GM18519 (cell line): Measurements from ENCODE around the gene LHCGR.
"Not testable (repeated sequence)": the region's sequence is repeated elsewhere in the genome, so short reads cannot be mapped to it uniquely, and the experiment has no call there.

Source experiments
- ATAC-seq: cut with Tn5 transposase; IDR thresholded peaks from one replicate; pipeline ENCODE4 v1.9.1; 2021; ENCODE audit warnings: mild to moderate bottlenecking, moderate library complexity; ENCODE audit not compliant: unreplicated experiment, low FRiP score

The LHCGR gene

DNA sequence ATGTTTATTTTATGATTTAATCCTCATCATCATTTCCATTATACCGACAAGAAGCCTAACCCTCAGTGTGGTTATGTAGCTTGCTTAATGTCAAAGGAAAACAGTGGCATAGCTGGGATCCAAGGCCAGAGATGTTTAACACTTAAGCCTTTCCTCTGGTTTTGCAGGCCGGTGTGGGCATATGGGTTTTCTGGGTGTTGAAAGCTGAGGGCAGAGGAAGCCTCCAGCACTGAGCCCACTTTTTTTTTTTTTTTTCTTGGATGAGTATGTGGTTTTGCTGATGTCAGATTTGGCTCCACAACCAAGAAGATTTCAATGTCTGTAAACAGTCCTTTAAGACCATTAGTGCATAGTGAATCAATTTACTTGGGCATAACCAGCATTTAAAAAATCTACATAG lies 41.3 kb downstream of the LHCGR start:
- ATAC-seq = no peak

DNA sequence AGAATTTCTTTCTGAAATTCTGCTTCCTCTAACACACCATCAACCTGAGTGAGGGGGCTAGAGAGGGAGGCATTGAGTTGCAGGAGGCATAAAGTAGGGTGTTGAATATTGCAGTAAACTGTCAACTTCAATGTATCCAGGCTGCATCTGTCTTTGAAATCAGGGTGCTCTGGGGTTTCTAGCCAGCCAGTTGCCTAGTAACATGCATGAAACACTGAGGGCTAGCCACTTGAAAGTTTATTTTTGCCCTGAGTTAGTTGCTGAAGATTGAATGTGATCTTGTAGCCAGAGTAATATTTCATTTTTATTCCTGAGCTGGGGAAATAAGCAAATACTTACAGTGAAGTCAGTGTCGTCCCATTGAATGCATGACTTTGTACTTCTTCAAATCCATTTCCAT lies 41.9 kb downstream of the LHCGR start:
- ATAC-seq = no peak

DNA sequence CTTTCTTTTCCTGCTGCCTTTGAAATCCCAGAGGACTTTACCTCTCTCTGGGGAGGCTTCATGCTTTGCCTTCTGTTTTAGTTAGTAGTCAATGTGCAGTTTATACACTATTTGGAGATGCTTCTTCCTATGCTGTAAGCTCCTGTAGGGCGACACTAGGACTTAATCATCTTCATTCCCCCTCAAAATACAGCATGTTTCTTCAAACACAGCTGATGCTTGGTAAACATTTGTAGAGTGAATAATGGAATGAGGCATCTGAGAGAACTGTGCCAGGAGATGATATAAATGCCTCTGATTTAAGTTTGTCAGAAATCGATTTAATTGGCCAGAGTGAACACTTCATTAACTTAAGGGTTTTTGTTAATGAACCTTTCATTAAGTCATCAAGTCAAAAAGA lies 43.4 kb downstream of the LHCGR start:
- ATAC-seq = no peak

DNA sequence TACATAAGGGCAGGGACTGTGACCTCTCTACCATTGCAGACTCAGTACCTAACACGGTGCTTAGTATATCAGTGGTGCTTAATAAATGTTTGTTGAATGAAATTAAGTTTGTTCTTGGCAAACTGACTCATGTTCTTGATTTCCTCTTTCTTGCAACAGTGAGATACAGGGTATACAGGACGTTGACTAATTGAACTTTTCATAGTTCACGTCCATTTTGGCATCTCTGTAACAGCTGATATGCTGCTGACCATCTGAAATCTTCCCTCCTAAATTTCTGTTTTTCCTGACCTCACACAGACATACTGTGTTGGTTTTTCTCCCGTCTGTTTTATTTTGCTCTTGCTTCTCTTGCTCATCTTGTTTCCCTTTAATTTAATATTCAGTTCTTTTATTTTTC lies 44.2 kb downstream of the LHCGR start:
- no peak for ATAC-seq

DNA sequence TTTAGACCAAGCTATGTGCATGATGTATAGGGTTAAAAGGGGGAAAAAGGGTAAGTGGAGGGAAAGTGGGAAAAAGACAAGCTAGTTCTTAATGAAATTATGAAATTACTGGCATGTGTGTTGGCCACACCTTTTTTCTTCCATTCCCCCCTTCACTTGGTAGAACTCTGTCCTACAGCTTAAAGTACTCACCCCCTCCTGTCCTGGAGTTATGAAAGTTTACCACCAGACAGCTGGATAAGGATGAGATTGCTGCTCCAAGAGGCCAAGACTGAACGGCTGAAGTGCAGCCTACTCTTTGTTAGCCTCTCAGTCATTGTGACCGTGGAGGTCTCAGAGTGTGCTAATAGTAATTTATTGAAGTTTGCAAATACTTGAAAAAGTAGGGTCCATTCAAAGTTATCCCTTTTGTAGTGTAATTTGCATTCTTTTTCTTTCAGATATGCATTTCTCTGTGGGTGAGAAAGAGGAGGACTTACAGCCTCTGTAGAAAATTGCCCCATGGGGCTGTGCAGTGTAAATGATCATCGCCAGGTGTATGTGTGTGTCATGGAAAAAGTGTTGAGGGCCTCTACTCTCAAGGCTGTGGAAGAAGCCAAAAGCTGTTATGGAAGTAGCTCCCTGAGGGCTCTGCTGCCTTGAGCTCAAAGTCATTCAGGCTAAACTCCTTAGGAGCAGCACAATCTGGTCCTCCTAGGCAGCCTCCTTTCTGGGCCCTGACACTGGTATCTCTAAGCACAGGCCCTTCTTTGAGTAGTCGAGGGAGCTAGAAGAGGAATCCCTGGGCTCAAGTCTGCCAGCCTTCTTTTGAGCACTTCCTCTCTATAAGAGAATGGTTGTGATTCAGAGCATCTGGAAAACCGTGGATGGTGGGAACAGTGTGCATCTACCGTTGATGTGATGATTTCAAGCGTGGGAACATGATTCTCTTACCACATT lies 46.2 kb downstream of the LHCGR start:
- ATAC-seq = no peak

DNA sequence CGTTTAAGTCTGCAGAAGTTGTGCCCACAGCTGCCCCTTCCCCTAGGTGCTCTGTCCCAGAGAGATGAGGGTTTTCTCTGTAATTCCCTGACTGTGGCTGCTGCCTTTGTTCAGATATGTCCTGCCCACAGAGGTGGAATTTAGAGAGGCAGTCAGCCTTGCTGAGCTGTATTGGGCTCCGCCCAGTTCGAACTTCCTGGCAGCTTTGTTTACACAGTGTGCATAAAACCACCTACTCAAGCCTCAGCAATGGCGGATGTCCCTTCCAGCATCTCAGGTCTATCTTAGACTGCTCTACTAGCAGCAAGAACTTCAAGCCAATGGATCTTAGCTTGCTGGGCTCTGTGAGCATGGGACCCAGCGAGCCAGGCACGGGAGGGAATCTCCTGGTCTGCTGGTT lies 48.1 kb downstream of the LHCGR start:
- ATAC-seq = no peak

DNA sequence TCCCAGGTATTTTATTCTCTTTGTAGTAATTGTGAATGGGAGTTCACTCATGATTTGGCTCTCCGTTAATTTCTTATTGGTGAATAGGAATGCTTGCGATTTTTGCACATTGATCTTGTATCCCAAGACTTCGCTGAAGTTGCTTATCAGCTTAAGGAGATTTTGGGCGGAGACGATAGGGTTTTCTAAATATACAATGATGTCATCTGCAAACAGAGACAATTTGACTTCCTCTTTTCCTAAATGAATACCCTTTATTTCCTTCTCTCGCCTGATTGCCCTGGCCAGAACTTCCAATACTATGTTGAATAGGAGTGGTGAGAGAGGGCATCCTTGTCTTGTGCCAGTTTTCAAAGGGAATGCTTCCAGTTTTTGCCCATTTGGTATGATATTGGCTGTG lies 51.9 kb downstream of the LHCGR start:
- not testable (repeated sequence) for ATAC-seq

DNA sequence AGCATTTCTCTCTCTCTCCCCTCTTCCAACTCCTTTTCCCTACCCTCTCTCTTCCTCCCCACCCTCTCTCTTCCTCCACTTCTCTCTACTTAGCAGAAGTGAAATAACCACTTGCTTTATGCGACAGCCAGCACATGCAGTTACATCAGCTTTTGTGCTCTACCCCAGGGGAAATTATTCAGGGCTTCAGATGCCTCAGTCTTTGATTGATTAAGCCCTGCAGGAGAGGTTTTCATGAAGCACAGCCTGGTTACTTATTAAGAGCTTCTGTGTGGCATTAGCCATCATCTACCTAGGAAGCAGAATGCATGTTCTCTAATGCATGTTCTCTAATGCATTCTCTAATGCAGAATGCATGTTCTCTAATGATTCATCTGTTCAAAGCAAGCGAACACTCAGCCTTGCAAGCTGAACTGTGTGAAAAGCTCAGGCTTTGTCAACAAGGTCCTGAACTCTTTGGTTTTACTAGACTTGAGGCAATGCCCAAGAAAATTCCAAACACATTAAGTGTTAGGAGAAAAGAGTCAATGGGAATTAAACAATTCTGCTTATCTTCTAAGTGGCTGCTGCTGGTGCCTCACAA lies 56.1 kb downstream of the LHCGR start:
- ATAC-seq = no peak

DNA sequence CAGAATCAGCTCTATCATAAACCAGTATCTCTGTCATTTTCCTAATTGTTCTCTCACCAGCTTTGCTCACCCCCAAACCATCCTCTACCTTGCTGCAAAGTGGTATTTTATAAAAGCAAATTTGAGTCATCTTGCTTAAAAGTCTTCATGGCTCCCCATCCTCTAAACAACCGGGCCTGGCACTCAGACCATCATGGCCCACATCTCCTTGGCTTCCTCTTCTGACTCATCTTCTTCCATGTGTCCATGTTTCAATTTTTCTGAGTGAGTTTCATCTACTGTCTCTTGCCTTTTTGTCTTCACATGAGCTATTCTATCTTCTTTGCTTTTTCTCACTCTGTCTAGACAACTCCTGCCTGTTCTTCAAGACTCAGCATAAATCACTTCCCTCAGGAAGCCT lies 58.6 kb downstream of the LHCGR start:
- no peak for ATAC-seq

DNA sequence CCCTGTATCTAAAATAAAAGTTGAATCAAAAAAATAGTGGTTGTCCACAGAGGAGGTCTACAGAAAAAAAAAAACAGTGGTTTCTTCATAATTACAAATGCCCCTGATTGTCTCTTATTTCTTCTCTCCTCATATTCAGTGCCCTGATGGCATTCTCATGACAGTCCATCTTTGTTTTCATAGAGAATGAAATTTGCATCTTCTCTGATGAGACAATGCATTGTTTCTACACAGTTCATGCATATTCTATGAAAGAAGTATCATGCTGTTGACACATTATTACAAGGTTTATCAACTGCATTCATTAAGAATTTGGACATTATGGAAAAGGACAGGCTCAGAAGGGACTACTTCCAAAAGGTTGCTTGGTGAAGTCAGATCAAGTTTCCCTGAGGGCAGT lies 59.5 kb downstream of the LHCGR start:
- ATAC-seq = no peak

DNA sequence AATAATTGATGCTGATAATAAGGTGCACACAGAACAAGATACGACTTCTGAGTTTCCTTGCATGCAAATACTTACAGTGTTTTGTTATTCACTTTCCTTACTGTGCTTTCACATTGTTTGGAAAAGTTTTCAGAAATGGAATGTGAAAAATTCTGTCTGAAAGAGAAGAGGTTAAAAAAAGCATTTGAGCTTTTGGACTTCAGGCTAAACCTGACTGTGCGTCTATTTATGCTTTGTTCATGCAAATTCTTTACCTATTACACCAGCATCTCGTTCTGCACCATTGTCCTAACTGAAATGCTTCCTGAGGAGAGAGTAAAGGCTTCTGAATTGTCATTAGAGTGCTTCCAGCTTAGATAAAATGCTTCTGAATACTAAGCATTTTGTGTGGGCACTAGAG lies 61.4 kb downstream of the LHCGR start:
- no peak for ATAC-seq

DNA sequence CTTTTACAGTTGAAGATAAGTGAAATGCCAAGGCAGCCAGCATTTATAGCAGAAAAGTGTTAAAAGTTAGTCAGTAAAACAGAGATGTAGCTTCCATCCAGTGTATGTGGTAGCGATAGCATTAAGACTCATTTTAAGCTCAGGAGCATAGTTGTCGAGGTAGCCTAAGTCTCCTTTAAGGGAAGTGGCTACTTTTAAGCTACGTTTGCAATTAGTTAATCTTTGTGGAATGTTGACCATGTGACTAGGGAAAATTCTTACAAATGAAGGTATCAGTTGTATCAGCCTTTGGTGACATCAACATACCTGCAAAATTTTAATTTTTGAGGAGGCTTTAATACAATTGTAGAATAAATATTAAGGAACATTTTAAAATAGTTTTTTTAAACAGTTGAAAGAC lies 61.9 kb downstream of the LHCGR start:
- ATAC-seq = no peak

DNA sequence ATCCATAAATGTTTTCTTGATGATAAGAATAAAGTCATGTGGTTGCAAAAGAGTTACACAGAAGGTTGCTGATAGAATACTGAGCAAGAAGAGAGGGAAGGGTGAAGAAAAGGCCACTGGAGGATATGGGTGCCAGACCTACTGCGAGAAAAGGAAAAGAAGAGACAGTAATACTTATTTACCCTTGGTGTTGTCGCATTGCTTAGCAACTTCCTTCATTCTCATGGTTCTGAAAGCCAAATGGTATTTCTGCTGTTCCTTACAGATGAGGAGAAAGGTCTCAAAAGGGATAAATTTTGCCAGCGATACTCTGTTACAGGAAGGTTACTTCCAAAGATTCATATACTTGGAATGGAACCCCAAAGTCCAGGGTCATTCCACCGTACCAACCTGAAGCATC lies 62.5 kb downstream of the LHCGR start:
- no peak for ATAC-seq

DNA sequence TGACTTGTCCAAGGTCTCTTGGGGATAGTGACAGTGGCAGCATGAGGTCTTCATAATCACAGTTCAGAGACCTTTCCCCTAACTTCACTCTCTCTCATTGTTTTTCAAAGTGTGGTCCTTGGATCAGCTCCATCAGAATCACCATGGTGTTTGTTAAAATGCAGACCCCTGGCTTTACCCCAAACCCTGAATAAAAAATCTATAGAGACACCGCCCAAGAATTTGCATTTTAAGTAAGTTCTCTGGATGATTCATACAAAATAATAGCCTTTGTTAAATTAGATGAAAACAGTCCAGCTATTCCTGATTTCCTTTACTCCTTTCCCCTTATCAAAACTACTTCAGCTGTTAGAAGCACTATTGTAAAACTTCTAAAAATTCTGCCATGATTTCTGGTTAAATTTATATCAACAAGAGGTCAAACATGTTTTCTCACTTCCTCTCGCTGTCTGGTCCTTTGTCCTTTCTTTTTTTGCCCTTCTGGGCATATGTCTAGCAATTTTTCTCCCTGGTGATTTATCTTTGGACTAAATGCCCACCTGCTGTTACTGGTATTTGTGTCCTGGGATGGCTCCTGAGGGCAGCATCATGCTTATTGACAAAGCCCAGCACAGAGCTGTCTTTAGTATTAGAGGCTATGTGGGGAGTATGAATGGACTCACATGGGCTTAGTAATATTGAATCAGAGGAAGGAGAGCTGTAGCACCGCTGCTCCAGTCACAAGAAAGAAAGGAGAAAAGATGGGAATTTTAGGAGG lies 63.4 kb downstream of the LHCGR start:
- no peak for ATAC-seq

DNA sequence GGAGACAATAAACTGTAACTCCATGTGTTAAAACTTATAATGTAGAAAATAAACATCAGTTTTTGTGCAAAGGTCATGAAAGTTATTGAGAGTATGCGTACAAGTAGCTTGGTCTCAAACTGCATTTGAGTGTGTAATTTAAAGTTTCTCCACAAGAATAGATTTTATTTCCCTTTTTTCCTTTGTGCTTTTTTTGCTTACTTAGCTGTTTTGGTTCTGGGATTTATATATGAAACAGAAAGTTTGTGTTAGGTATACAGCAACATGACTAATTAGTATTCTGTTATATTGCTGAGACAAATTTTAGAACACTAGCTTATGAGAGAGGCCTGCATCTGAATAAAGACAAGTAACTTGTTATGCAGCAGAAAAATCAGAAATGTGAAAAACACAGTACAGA lies 70.4 kb downstream of the LHCGR start:
- no peak for ATAC-seq

DNA sequence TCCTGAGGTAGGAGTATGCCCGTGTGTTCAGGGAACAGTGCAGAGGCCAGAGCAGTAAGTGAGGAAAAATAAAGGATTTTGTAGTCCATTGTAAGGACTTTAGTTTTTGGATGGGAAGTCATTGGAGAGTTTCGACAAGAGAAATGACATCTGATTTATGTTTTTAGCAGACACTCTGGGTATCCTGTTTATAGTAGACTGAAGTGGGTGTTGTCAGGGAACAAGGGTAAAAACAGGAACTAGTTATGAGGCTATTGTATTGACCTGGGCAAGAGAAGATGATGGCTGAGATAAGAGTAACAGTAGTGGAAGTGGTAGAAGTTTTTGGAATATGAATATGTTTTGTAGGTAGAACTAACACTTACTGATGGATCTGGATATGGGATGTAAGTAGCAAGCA lies 78.1 kb downstream of the LHCGR start:
- ATAC-seq = no peak

DNA sequence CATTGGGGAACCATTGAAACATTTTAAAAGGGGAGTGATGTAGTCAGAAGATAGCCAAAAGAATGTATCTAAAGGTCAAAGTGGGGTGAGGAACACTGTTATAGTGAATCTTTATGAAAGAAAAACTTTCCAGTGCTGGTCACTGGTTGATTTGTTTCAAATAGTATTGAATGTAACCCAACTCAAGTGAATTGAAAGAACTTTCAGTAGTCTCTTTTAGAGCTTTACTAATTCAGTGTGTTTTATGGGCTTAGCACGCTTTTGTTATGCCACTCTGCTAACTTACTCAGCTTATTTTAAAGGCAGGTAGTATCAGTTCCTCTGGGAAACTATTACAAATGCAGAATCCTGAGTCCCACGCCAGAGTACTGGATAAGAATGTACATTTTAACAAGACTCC lies 80.6 kb downstream of the LHCGR start:
- ATAC-seq = no peak

DNA sequence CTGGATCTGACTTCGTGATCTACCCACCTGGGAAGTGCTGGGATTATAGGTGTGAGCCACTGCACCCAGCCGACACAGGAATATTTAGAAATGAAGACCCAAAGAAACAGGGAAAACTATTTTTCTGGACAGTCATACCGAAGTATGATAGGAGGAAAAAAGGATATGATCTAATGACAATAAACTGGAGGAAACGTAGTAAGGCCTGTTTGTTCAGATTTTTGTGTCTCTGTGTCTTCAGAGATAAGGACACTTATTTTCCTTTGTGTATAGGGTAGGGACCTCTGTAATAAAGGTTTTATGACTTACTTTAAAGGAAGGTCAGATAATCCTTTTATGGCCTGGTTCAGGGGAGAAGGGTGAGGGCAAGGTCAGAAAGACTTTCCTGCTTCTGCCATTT lies 81.9 kb downstream of the LHCGR start:
- no peak for ATAC-seq

DNA sequence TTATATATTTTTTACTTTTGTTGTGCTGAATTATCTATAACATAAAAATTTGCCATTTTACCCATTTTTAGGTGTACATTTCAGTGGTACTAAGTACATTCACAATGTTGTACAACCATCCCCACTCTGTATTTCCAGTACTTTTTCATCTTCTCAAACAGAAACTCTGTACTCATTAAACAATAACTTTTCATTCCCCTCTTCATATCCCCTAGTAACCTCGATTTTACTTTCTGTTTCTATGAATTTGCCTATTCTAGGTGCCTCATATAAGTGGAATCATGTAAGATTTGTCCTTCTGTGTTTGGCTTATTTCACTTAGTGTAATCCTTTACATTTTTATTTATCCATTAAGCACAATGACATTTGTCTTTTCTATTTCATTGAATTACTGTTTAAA lies 86.5 kb downstream of the LHCGR start:
- ATAC-seq = no peak

DNA sequence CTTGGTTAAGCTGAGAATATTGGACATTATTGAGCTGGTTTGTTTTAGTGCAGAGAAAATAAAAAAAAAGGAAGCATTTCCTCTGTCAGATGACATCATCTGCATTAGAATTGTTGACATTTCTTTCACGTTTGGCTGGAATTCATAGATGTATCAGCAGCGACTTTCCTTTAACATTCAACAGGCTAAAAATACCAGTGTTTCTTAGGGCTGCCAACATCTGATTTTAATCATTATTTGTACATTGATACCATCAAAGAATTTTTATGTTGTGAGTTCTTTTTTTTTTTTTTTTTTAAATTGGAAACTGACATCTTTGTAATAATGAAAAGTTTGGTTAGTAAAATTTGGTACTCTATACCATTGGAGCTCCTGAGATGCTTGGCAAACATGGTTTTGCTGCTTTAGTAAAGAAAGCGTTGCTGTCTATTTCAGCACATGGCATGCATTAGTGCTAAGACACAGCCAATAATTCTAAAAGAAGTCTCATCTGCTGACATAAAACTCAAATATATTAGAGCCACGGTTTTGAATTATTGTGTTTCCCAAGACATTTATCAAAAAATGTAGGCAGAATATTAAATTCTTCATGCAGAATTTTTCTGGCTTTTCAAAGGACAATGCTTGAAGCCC lies 104.2 kb downstream of the LHCGR start:
- ATAC-seq = no peak

DNA sequence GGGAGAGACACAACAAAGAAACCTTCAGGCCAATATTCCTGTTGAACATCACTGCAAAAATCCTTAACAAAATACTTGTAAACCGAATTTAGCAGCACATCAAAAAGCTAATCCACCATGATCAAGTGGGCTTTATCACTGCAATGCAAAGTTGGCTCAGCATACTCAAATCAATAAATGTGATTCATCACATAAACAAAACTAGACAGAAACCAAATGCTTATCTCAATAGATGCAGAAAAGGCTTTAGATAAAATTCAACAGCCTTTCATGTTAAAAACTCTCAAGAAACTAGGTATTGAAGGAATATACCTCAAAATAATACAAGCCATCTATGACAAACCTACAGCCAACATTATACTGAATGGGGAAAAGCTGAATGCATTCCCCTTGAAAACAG lies 117.3 kb downstream of the LHCGR start:
- ATAC-seq = no peak
